ENCODE results near the gene SCGB1A1. TPM values are rescaled to one million over a fixed set of nuclear protein-coding genes. Genes with fewer than 3 reads are reported as not detected.

SCGB1A1 gene
- total RNA-seq, 1 experiment from 2014 or later: not detected

DNA sequence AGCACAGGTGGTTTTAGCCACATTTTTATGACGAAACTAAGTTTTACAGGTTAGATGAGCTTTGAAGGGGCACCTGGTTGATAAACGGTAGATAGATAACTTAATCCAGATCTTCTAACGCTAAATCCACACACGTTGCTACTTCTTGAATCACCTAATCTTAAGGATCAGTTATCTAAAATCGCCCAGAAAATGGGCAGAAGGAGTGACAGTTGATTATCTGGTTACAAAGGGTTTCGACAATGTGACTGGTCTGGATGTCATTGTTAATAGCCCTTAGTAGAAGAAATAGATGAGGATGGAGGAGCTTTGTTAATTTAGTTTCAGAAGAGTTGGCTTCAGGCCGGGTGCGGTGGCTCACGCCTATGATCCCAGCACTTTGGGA is 43.7 kb downstream of the SCGB1A1 start:
- no TSS peak for BruUV-seq (replicated peaks)
- DNase-seq (ENCODE audit: unreplicated experiment): no peak
- no peak overlapping the region for H3K27ac Mint-ChIP-seq (ENCODE audit: low read depth, unreplicated experiment)
- no peaks in the 10 kb centered on the region for H3K4me1 Mint-ChIP-seq (ENCODE audit: insufficient read depth, unreplicated experiment)
- intact Hi-C loops (cut with micrococcal nuclease): no loop called here
- H3K27me3 Mint-ChIP-seq (ENCODE audit: insufficient read depth, unreplicated experiment): no peaks in the 10 kb centered on the region
- H3K4me3 Mint-ChIP-seq (ENCODE audit: unreplicated experiment): no peak overlapping the region
- TF ChIP-seq CTCF (IDR thresholded peaks at IDR 0.05; ENCODE audit: unreplicated experiment): no peak
- H3K36me3 Mint-ChIP-seq (ENCODE audit: insufficient read depth, unreplicated experiment): no peaks in the 10 kb centered on the region
- POLR2A ChIA-PET: no interaction called here
- H3K9me3 Mint-ChIP-seq (ENCODE audit: unreplicated experiment): no peaks in the 10 kb centered on the region
- CTCF ChIA-PET: interaction anchor here (0.7 kb wide), 1 partner anchor 752 kb away, joined by 3 read pairs; no protein-coding TSS in a partner anchor

GRCh38 chr11:62463121-62463542 is 44.3 kb downstream of the SCGB1A1 start:
- TF ChIP-seq CTCF (IDR thresholded peaks at IDR 0.05; ENCODE audit: unreplicated experiment): no peak
- Mint-ChIP-seq H3K27me3 (ENCODE audit: insufficient read depth, unreplicated experiment) (no peaks in the 10 kb centered on the region), H3K9me3 (ENCODE audit: unreplicated experiment) (no peaks in the 10 kb centered on the region), H3K27ac (ENCODE audit: low read depth, unreplicated experiment) (no peak overlapping the region), H3K4me3 (ENCODE audit: unreplicated experiment) (no peak overlapping the region), H3K36me3 (ENCODE audit: insufficient read depth, unreplicated experiment) (no peaks in the 10 kb centered on the region), H3K4me1 (ENCODE audit: insufficient read depth, unreplicated experiment) (no peaks in the 10 kb centered on the region)
- POLR2A ChIA-PET: interaction anchor here (0.7 kb wide), 1 partner anchor 45 kb away, joined by 3 read pairs; no protein-coding TSS in a partner anchor
- no TSS peak for BruUV-seq (replicated peaks)
- intact Hi-C loops (cut with micrococcal nuclease): no loop called here
- CTCF ChIA-PET: interaction anchor here (0.7 kb wide), 2 partner anchors 405 to 752 kb away, joined by 3 read pairs; no protein-coding TSS in a partner anchor
- no peak for DNase-seq (ENCODE audit: unreplicated experiment)

GRCh38 chr11:62464655-62465054 is 45.8 kb downstream of the SCGB1A1 start:
- H3K36me3 Mint-ChIP-seq (ENCODE audit: insufficient read depth, unreplicated experiment): no peaks in the 10 kb centered on the region
- CTCF ChIA-PET: no interaction called here
- POLR2A ChIA-PET: interaction anchor here (0.6 kb wide), 1 partner anchor 36 kb away, joined by 3 read pairs; no protein-coding TSS in a partner anchor
- intact Hi-C loops (cut with micrococcal nuclease): no loop called here
- no peak for DNase-seq (ENCODE audit: unreplicated experiment)
- H3K4me3 Mint-ChIP-seq (ENCODE audit: unreplicated experiment): no peak overlapping the region
- no peaks in the 10 kb centered on the region for H3K27me3 Mint-ChIP-seq (ENCODE audit: insufficient read depth, unreplicated experiment)
- BruUV-seq (replicated peaks): no TSS peak
- no peak for TF ChIP-seq CTCF (IDR thresholded peaks at IDR 0.05; ENCODE audit: unreplicated experiment)
- no peaks in the 10 kb centered on the region for H3K9me3 Mint-ChIP-seq (ENCODE audit: unreplicated experiment)
- no peaks in the 10 kb centered on the region for H3K4me1 Mint-ChIP-seq (ENCODE audit: insufficient read depth, unreplicated experiment)
- H3K27ac Mint-ChIP-seq (ENCODE audit: low read depth, unreplicated experiment): no peak overlapping the region

- Mint-ChIP-seq H3K27ac (ENCODE audit: low read depth, unreplicated experiment) (no peak overlapping the region), H3K4me3 (ENCODE audit: unreplicated experiment) (no peak overlapping the region), H3K9me3 (ENCODE audit: unreplicated experiment) (no peaks in the 10 kb centered on the region), H3K36me3 (ENCODE audit: insufficient read depth, unreplicated experiment) (no peaks in the 10 kb centered on the region), H3K27me3 (ENCODE audit: insufficient read depth, unreplicated experiment) (no peaks in the 10 kb centered on the region), H3K4me1 (ENCODE audit: insufficient read depth, unreplicated experiment) (no peaks in the 10 kb centered on the region)
- CTCF ChIA-PET: interaction anchor here (0.6 to 1.4 kb wide), 2 partner anchors 42 to 160 kb away, joined by 3 read pairs; no protein-coding TSS in a partner anchor
- no peak for DNase-seq (ENCODE audit: unreplicated experiment)
- POLR2A ChIA-PET: no interaction called here
- no TSS peak for BruUV-seq (replicated peaks)
- intact Hi-C loops (cut with micrococcal nuclease): no loop called here
- TF ChIP-seq CTCF (IDR thresholded peaks at IDR 0.05; ENCODE audit: unreplicated experiment): no peak
Observed at GRCh38 chr11:62466444-62466843, 47.6 kb downstream of the SCGB1A1 start.

Data from MCF 10A (cell line).